ENCODE results near the gene ELP4. TPM values are rescaled to one million over a fixed set of nuclear protein-coding genes. Genes with fewer than 3 reads are reported as not detected.

The ELP4 gene
- total RNA-seq, 3 donors from 2014 or later: 22.2 to 36.1 (median 24.6) TPM

- Histone ChIP-seq H3K4me1 (peaks cover 0 to 6% of the 10 kb centered on the region in 2 donors), H3K36me3 (no peaks in the 10 kb centered on the region), H3K4me3 (no peak overlapping the region), H3K27ac (no peak overlapping the region), H3K27me3 (no peaks in the 10 kb centered on the region), H3K9me3 (no peaks in the 10 kb centered on the region)
- TF ChIP-seq CTCF (IDR thresholded peaks at IDR 0.05) (no peak), POLR2AphosphoS5 (IDR thresholded peaks at IDR 0.05) (no peak), POLR2A (IDR thresholded peaks at IDR 0.05) (no peak)
- intact Hi-C loops (cut with DNase I; ENCODE audit: low total_unique reads): no loop called here
- no peak for DNase-seq (ENCODE audit: low spot score in 2 of 2)
Observed at GRCh38 chr11:31512117-31512516, 2.5 kb downstream of the ELP4 start.

GRCh38 chr11:31521497-31522150 lies 12.1 kb downstream of the ELP4 start:
- Histone ChIP-seq H3K4me3 (no peak overlapping the region), H3K4me1 (no peaks in the 10 kb centered on the region), H3K27me3 (no peaks in the 10 kb centered on the region), H3K9me3 (no peaks in the 10 kb centered on the region), H3K27ac (no peak overlapping the region), H3K36me3 (no peaks in the 10 kb centered on the region)
- no peak for TF ChIP-seq CTCF (IDR thresholded peaks at IDR 0.05)
- no peak for TF ChIP-seq POLR2AphosphoS5 (IDR thresholded peaks at IDR 0.05)
- no peak for TF ChIP-seq POLR2A (IDR thresholded peaks at IDR 0.05)
- intact Hi-C loops (cut with DNase I; ENCODE audit: low total_unique reads): no loop called here
- no peak for DNase-seq (ENCODE audit: low spot score in 2 of 2)

GRCh38 chr11:31529189-31529588 lies 19.6 kb downstream of the ELP4 start:
- Histone ChIP-seq H3K4me1 (no peaks in the 10 kb centered on the region), H3K27me3 (no peaks in the 10 kb centered on the region), H3K4me3 (no peak overlapping the region), H3K9me3 (no peaks in the 10 kb centered on the region), H3K27ac (no peak overlapping the region), H3K36me3 (no peaks in the 10 kb centered on the region)
- DNase-seq (ENCODE audit: low spot score in 2 of 2): no peak
- no peak for TF ChIP-seq CTCF (IDR thresholded peaks at IDR 0.05)
- intact Hi-C loops (cut with DNase I; ENCODE audit: low total_unique reads): no loop called here

GRCh38 chr11:31529701-31530100 lies 20.1 kb downstream of the ELP4 start:
- Histone ChIP-seq H3K4me1 (no peaks in the 10 kb centered on the region), H3K9me3 (no peaks in the 10 kb centered on the region), H3K27ac (no peak overlapping the region), H3K27me3 (no peaks in the 10 kb centered on the region), H3K36me3 (no peaks in the 10 kb centered on the region), H3K4me3 (no peak overlapping the region)
- DNase-seq (ENCODE audit: low spot score in 2 of 2): no peak
- no peak for TF ChIP-seq CTCF (IDR thresholded peaks at IDR 0.05)
- TF ChIP-seq POLR2AphosphoS5 (IDR thresholded peaks at IDR 0.05): no peak
- TF ChIP-seq POLR2A (IDR thresholded peaks at IDR 0.05): no peak
- intact Hi-C loops (cut with DNase I; ENCODE audit: low total_unique reads): loop anchor here (5.0 kb wide), 1 partner anchor 273 kb away; no protein-coding TSS in a partner anchor

- DNase-seq (ENCODE audit: low spot score in 2 of 2): no peak
- Histone ChIP-seq H3K4me3 (no peak overlapping the region), H3K27me3 (no peaks in the 10 kb centered on the region), H3K27ac (no peak overlapping the region), H3K36me3 (no peaks in the 10 kb centered on the region), H3K9me3 (no peaks in the 10 kb centered on the region), H3K4me1 (no peaks in the 10 kb centered on the region)
- intact Hi-C loops (cut with DNase I; ENCODE audit: low total_unique reads): loop anchor here (5.0 kb wide), 1 partner anchor 271 kb away; no protein-coding TSS in a partner anchor
- no peak for TF ChIP-seq POLR2A (IDR thresholded peaks at IDR 0.05)
- TF ChIP-seq CTCF (IDR thresholded peaks at IDR 0.05): no peak
- TF ChIP-seq POLR2AphosphoS5 (IDR thresholded peaks at IDR 0.05): no peak
Observed at GRCh38 chr11:31531293-31531692, 21.7 kb downstream of the ELP4 start.

Measured in breast epithelium (tissue), 4 donors.